Retinal pigment epithelial cell (primary cell): ENCODE data around the gene MYCBPAP.

Source experiments
- DNase-seq: peaks from one replicate; pipeline ENCODE4 v3.0.0-alpha.2; 2010; ENCODE audit warnings: low read depth
- H3K4me3 ChIP-seq: 2 replicates; pipeline ENCODE4 v1.5.1; 2011; ENCODE audit warnings: mild to moderate bottlenecking, low read length, control low read depth, moderate library complexity
- CTCF ChIP-seq: conservative IDR thresholded peaks from 2 replicates; pipeline ENCODE4 v1.5.1; 2011; ENCODE audit warnings: low read depth, low read length, control low read depth, inconsistent platforms

MYCBPAP gene

DNA sequence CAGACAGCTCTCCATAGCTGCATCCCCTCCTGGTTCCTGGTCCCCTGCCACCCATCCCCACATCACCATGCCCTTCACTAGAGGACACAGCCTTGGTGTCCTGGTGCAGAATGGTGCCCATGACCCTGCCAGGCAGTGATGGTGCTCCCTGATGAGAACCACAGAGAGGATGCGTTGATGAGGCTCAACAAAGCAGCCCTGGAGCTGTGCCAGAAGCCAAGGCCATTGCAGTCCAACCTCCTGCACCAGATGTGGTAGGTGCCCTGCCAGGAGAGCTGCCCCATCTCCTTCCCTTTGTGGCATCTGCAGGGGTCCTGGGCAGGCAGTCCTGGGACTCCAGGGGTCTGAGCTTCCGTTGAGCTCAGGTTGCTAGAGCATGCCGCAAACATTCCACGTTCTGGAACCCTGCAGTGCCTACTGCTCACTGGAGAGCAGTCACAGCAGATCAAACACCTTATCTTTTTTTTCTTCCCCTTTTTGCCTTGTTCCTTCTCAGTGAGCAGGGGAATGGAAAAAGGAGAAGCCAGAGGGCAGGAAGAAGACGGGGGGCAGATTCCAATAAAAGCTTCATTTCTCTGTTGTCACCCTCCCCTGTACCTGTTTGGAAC is 19.0 kb downstream of the MYCBPAP start:
- TF ChIP-seq CTCF, result no peak
- H3K4me3 ChIP-seq, result no peak overlapping the region
- no peak for DNase-seq

- no peak for DNase-seq
- H3K4me3 ChIP-seq, result no peak overlapping the region
- TF ChIP-seq CTCF, result no peak
Measured at GRCh38 chr17:50527949-50528474, 19.8 kb downstream of the MYCBPAP start.

GRCh38 chr17:50529849-50530248 is 21.6 kb downstream of the MYCBPAP start:
- no peak for TF ChIP-seq CTCF
- DNase-seq, result no peak
- no peak overlapping the region for H3K4me3 ChIP-seq

DNA sequence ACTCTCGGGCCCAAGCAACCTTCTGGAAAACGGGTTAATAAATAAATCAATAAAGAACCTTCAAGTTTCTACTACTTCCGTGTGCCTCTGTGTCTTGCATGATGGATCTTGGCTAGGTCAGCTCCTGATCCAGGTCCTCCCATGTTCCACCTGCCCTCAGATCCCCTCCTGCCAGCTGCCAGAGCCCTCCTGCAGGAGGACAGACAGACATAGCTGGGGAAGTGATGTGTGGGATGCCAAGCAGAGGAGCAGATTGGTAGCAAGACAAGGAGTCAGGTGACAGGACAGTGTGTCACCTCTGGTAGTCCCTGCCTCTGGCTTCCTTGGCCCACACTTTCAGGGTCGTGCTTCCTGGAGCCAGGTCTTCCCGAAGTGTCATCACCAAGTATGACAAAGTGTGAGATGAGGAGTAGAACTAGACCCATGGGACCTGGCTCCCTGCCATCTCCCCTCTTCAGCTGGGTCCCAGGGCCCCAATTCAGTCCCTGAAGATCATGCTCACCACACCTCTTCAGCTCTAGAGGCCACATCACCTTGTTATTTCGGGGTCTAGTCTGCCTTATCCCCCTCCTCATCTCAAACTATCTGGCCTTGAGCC is 23.3 kb downstream of the MYCBPAP start:
- DNase-seq, result no peak
- H3K4me3 ChIP-seq, result no peak overlapping the region
- TF ChIP-seq CTCF, result no peak

DNA sequence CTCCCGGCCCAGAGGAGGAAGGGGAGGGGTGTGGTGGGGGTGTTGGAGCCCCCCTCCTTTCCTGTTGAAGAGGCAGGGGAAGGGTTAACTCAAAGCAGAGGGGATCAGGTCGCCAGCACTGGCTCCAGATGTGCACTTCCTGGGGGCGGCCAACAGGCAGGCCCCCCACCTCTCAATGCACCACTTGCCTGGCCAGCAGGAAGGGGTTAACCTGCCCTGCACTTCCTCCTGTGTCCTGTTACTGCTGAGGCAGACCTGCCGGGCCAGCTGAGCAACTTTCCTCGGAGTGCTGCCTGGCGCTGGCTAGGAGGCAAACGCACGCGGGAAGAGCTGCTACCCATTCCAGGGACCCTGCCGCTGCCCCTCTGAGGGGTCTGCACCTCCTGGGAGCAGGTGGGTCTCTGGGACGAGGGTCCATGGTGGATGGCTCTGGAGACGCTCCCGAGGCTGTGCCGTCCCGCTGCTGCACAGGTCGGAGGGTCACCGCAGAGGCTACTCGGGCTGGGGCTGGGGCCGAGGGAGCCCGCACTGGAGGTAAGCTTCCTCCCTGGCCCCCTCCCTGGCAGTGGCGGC is 24.3 kb downstream of the MYCBPAP start, which contains the start of gene EPN3:
TSS of gene EPN3 (plus strand) at position 284 of the 573 bp plus-strand sequence. CDS start 3,822 bp downstream, outside the sequence.
- no peak for TF ChIP-seq CTCF
- no peak for DNase-seq
- H3K4me3 ChIP-seq, result no peak within 1 kb of the TSS

DNA sequence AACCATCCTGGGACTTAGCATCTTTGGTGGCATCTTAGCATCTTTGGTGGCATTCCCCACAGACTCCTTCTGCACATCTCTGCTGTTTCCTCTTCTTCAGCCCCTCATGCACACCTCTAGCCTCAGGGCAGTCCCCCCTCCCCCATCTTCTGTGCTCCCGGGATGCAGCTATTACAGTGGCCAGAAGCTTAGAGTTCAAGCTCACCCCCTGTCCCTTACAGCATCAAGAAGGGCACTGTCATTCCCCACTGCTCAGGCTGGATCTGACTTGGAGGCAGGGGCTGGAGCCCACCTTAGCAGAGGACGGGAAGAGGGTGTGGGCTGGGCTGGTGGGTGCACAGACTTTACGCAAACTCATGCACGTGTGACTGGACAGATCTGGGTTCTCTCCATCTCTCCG is 24.9 kb downstream of the MYCBPAP start:
- TF ChIP-seq CTCF, result no peak
- DNase-seq, result no peak
- no peak overlapping the region for H3K4me3 ChIP-seq
